DND-41 (cell line): ENCODE results near the gene THUMPD3.

ENCODE experiments used
- ATAC-seq: fragments of 200-7000 bp; cut with Tn5 transposase; 3 replicates; pipeline ENCODE4 v1.9.1; 2021; ENCODE audit warnings: low read depth; ENCODE audit not compliant: insufficient read depth
- DNase-seq: peaks from one replicate; pipeline ENCODE4 v3.0.0-alpha.2; 2020
- H2AFZ ChIP-seq: 2 replicates; pipeline ENCODE4 v1.6.0; 2012; ENCODE audit warnings: low read depth, low read length
- H3K27ac ChIP-seq: 2 replicates; pipeline ENCODE4 v1.5.1; 2012; ENCODE audit warnings: low read length, inconsistent platforms
- H3K27me3 ChIP-seq: fragments of 200-600 bp; sonication (generic); 2 replicates; pipeline ENCODE4 v1.6.0; 2012; ENCODE audit warnings: low read length, mild to moderate bottlenecking, inconsistent platforms; ENCODE audit not compliant: insufficient read depth, poor library complexity
- H3K36me3 ChIP-seq: 2 replicates; pipeline ENCODE4 v1.5.1; 2012; ENCODE audit warnings: low read length, inconsistent platforms; ENCODE audit not compliant: insufficient read depth
- H3K4me1 ChIP-seq: 2 replicates; pipeline ENCODE4 v1.5.1; 2012; ENCODE audit warnings: mild to moderate bottlenecking, low read length; ENCODE audit not compliant: insufficient read depth
- H3K4me2 ChIP-seq: 2 replicates; pipeline ENCODE4 v1.6.0; 2012; ENCODE audit warnings: mild to moderate bottlenecking, moderate library complexity, low read length, inconsistent platforms; ENCODE audit not compliant: insufficient read depth
- H3K4me3 ChIP-seq, 2 experiments: fragments of 200-600 bp in 1 of 2; shearing (Covaris generic) in 1 of 2; 2 replicates each; pipeline ENCODE4 v1.5.1; 2012 to 2016; ENCODE audit warnings: inconsistent platforms in 2 of 2, low read length in 2 of 2, mild to moderate bottlenecking in 2 of 2, low read depth in 1 of 2, moderate library complexity in 1 of 2
- H3K79me2 ChIP-seq: 2 replicates; pipeline ENCODE4 v1.6.0; 2012; ENCODE audit warnings: low read length, inconsistent platforms; ENCODE audit not compliant: insufficient read depth
- H3K9ac ChIP-seq: 2 replicates; pipeline ENCODE4 v1.6.0; 2012; ENCODE audit warnings: low read depth, mild to moderate bottlenecking, inconsistent platforms, low read length, moderate library complexity
- H3K9me3 ChIP-seq: 2 replicates; pipeline ENCODE4 v1.5.1; 2012; ENCODE audit warnings: low read length, moderate library complexity, mild to moderate bottlenecking, inconsistent platforms; ENCODE audit not compliant: insufficient read depth, severe bottlenecking
- H4K20me1 ChIP-seq: 2 replicates; pipeline ENCODE4 v1.6.0; 2012; ENCODE audit warnings: low read length; ENCODE audit not compliant: insufficient read depth
- CTCF ChIP-seq: IDR thresholded peaks from 2 replicates; pipeline ENCODE4 v1.5.1; 2012; ENCODE audit warnings: borderline replicate concordance, low read length, moderate library complexity, mild to moderate bottlenecking; ENCODE audit not compliant: poor library complexity, severe bottlenecking; ENCODE audit errors: extremely low read depth
- EZH2 ChIP-seq: IDR thresholded peaks from 3 replicates; pipeline ENCODE4 v1.6.1; 2012; ENCODE audit warnings: borderline replicate concordance, low read depth, mild to moderate bottlenecking, moderate library complexity, low read length, inconsistent platforms; ENCODE audit not compliant: severe bottlenecking

The THUMPD3 gene

GRCh38 chr3:9396301-9396631, 33.4 kb downstream of the THUMPD3 start:
- Histone ChIP-seq H3K9ac (peak overlapping the region; percentile 94), H2AFZ (peak overlapping the region; percentile 51), H3K27ac (peak overlapping the region; percentile 95), H4K20me1 (peaks cover 80% of the 10 kb centered on the region), H3K4me2 (peak overlapping the region; percentile 82), H3K27me3 (no peaks in the 10 kb centered on the region), H3K36me3 (peaks cover 52% of the 10 kb centered on the region), H3K79me2 (peaks cover 89% of the 10 kb centered on the region), H3K4me1 (peaks cover 57% of the 10 kb centered on the region), H3K9me3 (no peaks in the 10 kb centered on the region), H3K4me3 (peak overlapping the region; percentile 36 to 65)
- TF ChIP-seq EZH2 (no peak), CTCF (no peak)
- ATAC-seq (peak; percentile 60), DNase-seq (peak; percentile 94)

- H3K79me2 ChIP-seq: peaks cover 89% of the 10 kb centered on the region
- peaks cover 60% of the 10 kb centered on the region for H3K4me1 ChIP-seq
- H3K4me2 ChIP-seq: peak overlapping the region; percentile 82
- peaks cover 79% of the 10 kb centered on the region for H4K20me1 ChIP-seq
- peaks cover 47% of the 10 kb centered on the region for H3K36me3 ChIP-seq
- no peak for TF ChIP-seq CTCF
- TF ChIP-seq EZH2: no peak
- peak; percentile 99 for DNase-seq
- H3K27ac ChIP-seq: peak overlapping the region; percentile 95
- H2AFZ ChIP-seq: no peak overlapping the region
- H3K4me3 ChIP-seq: peak overlapping the region; percentile 36 to 65; a peak in 3 of 4 replicates
- peak overlapping the region; percentile 94 for H3K9ac ChIP-seq
- no peaks in the 10 kb centered on the region for H3K9me3 ChIP-seq
- peak; percentile 79 for ATAC-seq
- H3K27me3 ChIP-seq: no peaks in the 10 kb centered on the region
Measured at GRCh38 chr3:9396632-9397331, 33.9 kb downstream of the THUMPD3 start.

GRCh38 chr3:9397332-9397905, 34.6 kb downstream of the THUMPD3 start, which contains the start of gene SETD5:
Gene SETD5 (plus strand): TSS chr3:9397615. CDS start chr3:9428939, 31,324 bp downstream.
- H4K20me1 ChIP-seq: peaks cover 79% of the 10 kb centered on the region
- TF ChIP-seq EZH2 (no peak), CTCF (no peak)

More at GRCh38 chr3:9397332-9397905, 34.6 kb downstream of the THUMPD3 start, which contains the start of gene SETD5:
- no peaks in the 10 kb centered on the region for H3K27me3 ChIP-seq
- H3K9me3 ChIP-seq: no peaks in the 10 kb centered on the region
- DNase-seq: peak; percentile 98
- H3K27ac ChIP-seq: peak within 1 kb of the TSS; percentile 95
- peaks cover 89% of the 10 kb centered on the region for H3K79me2 ChIP-seq
- H3K4me1 ChIP-seq: peaks cover 66% of the 10 kb centered on the region
- peaks cover 40% of the 10 kb centered on the region for H3K36me3 ChIP-seq
- peak within 1 kb of the TSS; percentile 94 for H3K9ac ChIP-seq
- H2AFZ ChIP-seq: peak within 1 kb of the TSS; percentile 59
- H3K4me3 ChIP-seq: peak within 1 kb of the TSS; percentile 68 to 87
- ATAC-seq: peak; percentile 63
- H3K4me2 ChIP-seq: peak within 1 kb of the TSS; percentile 82
